Measurements from ENCODE around the gene GHRHR.

The GHRHR gene

GRCh38 chr7:30996256-30996655, 32.5 kb downstream of the GHRHR start:
- Histone ChIP-seq H2AK5ac (ENCODE audit: low read length) (no peak overlapping the region), H4K8ac (ENCODE audit: low read depth, low read length) (no peak overlapping the region), H3K36me3 (ENCODE audit: control insufficient read depth, insufficient read depth, low read length) (no peaks in the 10 kb centered on the region), H3K79me2 (ENCODE audit: control insufficient read depth, insufficient read depth, low read length) (no peaks in the 10 kb centered on the region), H3K4me1 (ENCODE audit: control insufficient read depth, low read depth, low read length) (peaks cover 3% of the 10 kb centered on the region), H3K79me1 (ENCODE audit: low read length) (no peaks in the 10 kb centered on the region), H2BK15ac (replicated peaks; ENCODE audit: low read depth) (no peak overlapping the region), H3K27me3 (ENCODE audit: insufficient read depth, low read length, poor library complexity) (no peaks in the 10 kb centered on the region), H2BK5ac (ENCODE audit: low read length) (no peak overlapping the region), H4K5ac (ENCODE audit: low read length) (no peak overlapping the region), H3K4me3 (ENCODE audit: low read length) (no peak overlapping the region), H3K4me2 (ENCODE audit: low read length) (no peak overlapping the region), H3K4ac (ENCODE audit: low read depth, low read length) (no peak overlapping the region), H2BK120ac (ENCODE audit: low read depth, low read length) (no peak overlapping the region), H3K9ac (ENCODE audit: low read length) (no peak overlapping the region), H3K27ac (ENCODE audit: low read depth, low read length) (no peak overlapping the region), H3K23ac (ENCODE audit: low read length) (no peak overlapping the region), H3K18ac (ENCODE audit: low read length) (no peak overlapping the region), H3K56ac (ENCODE audit: low read length) (no peak overlapping the region)
- peak; percentile 37 for DNase-seq
- no CpG with 5 or more reads among the region's 6 CpGs for WGBS (ENCODE audit: extremely low coverage, insufficient coverage, low lambda C conversion rate)

GRCh38 chr7:30996883-30997282, 33.1 kb downstream of the GHRHR start:
- no peak overlapping the region for H2BK120ac ChIP-seq (ENCODE audit: low read depth, low read length)
- no peak overlapping the region for H4K8ac ChIP-seq (ENCODE audit: low read depth, low read length)
- no peak overlapping the region for H3K4me3 ChIP-seq (ENCODE audit: low read length)
- WGBS (ENCODE audit: extremely low coverage, insufficient coverage, low lambda C conversion rate): no CpG with 5 or more reads among the region's 5 CpGs
- H3K56ac ChIP-seq (ENCODE audit: low read length): no peak overlapping the region
- no peak overlapping the region for H3K4ac ChIP-seq (ENCODE audit: low read depth, low read length)
- no peak overlapping the region for H3K27ac ChIP-seq (ENCODE audit: low read depth, low read length)
- H3K18ac ChIP-seq (ENCODE audit: low read length): no peak overlapping the region
- peaks cover 3% of the 10 kb centered on the region for H3K4me1 ChIP-seq (ENCODE audit: control insufficient read depth, low read depth, low read length)
- no peak overlapping the region for H2BK5ac ChIP-seq (ENCODE audit: low read length)
- peak; percentile 54 for DNase-seq
- H2AK5ac ChIP-seq (ENCODE audit: low read length): no peak overlapping the region
- H3K23ac ChIP-seq (ENCODE audit: low read length): no peak overlapping the region
- H3K27me3 ChIP-seq (ENCODE audit: insufficient read depth, low read length, poor library complexity): no peaks in the 10 kb centered on the region
- no peaks in the 10 kb centered on the region for H3K79me2 ChIP-seq (ENCODE audit: control insufficient read depth, insufficient read depth, low read length)
- H3K79me1 ChIP-seq (ENCODE audit: low read length): no peaks in the 10 kb centered on the region
- no peak overlapping the region for H3K4me2 ChIP-seq (ENCODE audit: low read length)
- H3K9ac ChIP-seq (ENCODE audit: low read length): no peak overlapping the region
- no peaks in the 10 kb centered on the region for H3K36me3 ChIP-seq (ENCODE audit: control insufficient read depth, insufficient read depth, low read length)
- H4K5ac ChIP-seq (ENCODE audit: low read length): no peak overlapping the region
- no peak overlapping the region for H2BK15ac ChIP-seq (replicated peaks; ENCODE audit: low read depth)

- Histone ChIP-seq H3K18ac (ENCODE audit: low read length) (no peak overlapping the region), H2BK15ac (replicated peaks; ENCODE audit: low read depth) (no peak overlapping the region), H3K9ac (ENCODE audit: low read length) (no peak overlapping the region), H3K56ac (ENCODE audit: low read length) (no peak overlapping the region), H2AK5ac (ENCODE audit: low read length) (no peak overlapping the region), H3K27me3 (ENCODE audit: insufficient read depth, low read length, poor library complexity) (no peaks in the 10 kb centered on the region), H3K4ac (ENCODE audit: low read depth, low read length) (no peak overlapping the region), H3K27ac (ENCODE audit: low read depth, low read length) (no peak overlapping the region), H3K79me2 (ENCODE audit: control insufficient read depth, insufficient read depth, low read length) (no peaks in the 10 kb centered on the region), H3K23ac (ENCODE audit: low read length) (no peak overlapping the region), H4K5ac (ENCODE audit: low read length) (no peak overlapping the region), H3K79me1 (ENCODE audit: low read length) (no peaks in the 10 kb centered on the region), H3K4me3 (ENCODE audit: low read length) (no peak overlapping the region), H2BK120ac (ENCODE audit: low read depth, low read length) (no peak overlapping the region), H4K8ac (ENCODE audit: low read depth, low read length) (no peak overlapping the region), H3K36me3 (ENCODE audit: control insufficient read depth, insufficient read depth, low read length) (no peaks in the 10 kb centered on the region), H3K4me1 (ENCODE audit: control insufficient read depth, low read depth, low read length) (peaks cover 3% of the 10 kb centered on the region), H3K4me2 (ENCODE audit: low read length) (no peak overlapping the region), H2BK5ac (ENCODE audit: low read length) (no peak overlapping the region)
- DNase-seq: no peak
- WGBS (ENCODE audit: extremely low coverage, insufficient coverage, low lambda C conversion rate): no CpG with 5 or more reads among the region's 7 CpGs
These were observed 33.6 kb downstream of the GHRHR start for GRCh38 chr7:30997316-30997715.

GRCh38 chr7:30998180-30998579, 34.4 kb downstream of the GHRHR start:
- H3K9ac ChIP-seq (ENCODE audit: low read length): no peak overlapping the region
- H2BK15ac ChIP-seq (replicated peaks; ENCODE audit: low read depth): no peak overlapping the region
- no peak overlapping the region for H3K18ac ChIP-seq (ENCODE audit: low read length)
- H2BK5ac ChIP-seq (ENCODE audit: low read length): no peak overlapping the region
- no CpG with 5 or more reads among the region's 10 CpGs for WGBS (ENCODE audit: extremely low coverage, insufficient coverage, low lambda C conversion rate)
- H2AK5ac ChIP-seq (ENCODE audit: low read length): no peak overlapping the region
- H3K4me3 ChIP-seq (ENCODE audit: low read length): no peak overlapping the region
- DNase-seq: no peak
- H3K79me2 ChIP-seq (ENCODE audit: control insufficient read depth, insufficient read depth, low read length): no peaks in the 10 kb centered on the region
- no peak overlapping the region for H3K27ac ChIP-seq (ENCODE audit: low read depth, low read length)
- H4K5ac ChIP-seq (ENCODE audit: low read length): no peak overlapping the region
- peaks cover 3% of the 10 kb centered on the region for H3K4me1 ChIP-seq (ENCODE audit: control insufficient read depth, low read depth, low read length)
- no peak overlapping the region for H3K23ac ChIP-seq (ENCODE audit: low read length)
- H3K79me1 ChIP-seq (ENCODE audit: low read length): no peaks in the 10 kb centered on the region
- no peaks in the 10 kb centered on the region for H3K36me3 ChIP-seq (ENCODE audit: control insufficient read depth, insufficient read depth, low read length)
- no peak overlapping the region for H4K8ac ChIP-seq (ENCODE audit: low read depth, low read length)
- no peaks in the 10 kb centered on the region for H3K27me3 ChIP-seq (ENCODE audit: insufficient read depth, low read length, poor library complexity)
- no peak overlapping the region for H2BK120ac ChIP-seq (ENCODE audit: low read depth, low read length)
- no peak overlapping the region for H3K4me2 ChIP-seq (ENCODE audit: low read length)
- no peak overlapping the region for H3K4ac ChIP-seq (ENCODE audit: low read depth, low read length)
- no peak overlapping the region for H3K56ac ChIP-seq (ENCODE audit: low read length)

- no CpG with 5 or more reads among the region's 9 CpGs for WGBS (ENCODE audit: extremely low coverage, insufficient coverage, low lambda C conversion rate)
- Histone ChIP-seq H3K4ac (ENCODE audit: low read depth, low read length) (no peak overlapping the region), H3K18ac (ENCODE audit: low read length) (no peak overlapping the region)
These were observed 36.5 kb downstream of the GHRHR start for GRCh38 chr7:31000161-31000693.

GRCh38 chr7:31000779-31001178, 37.0 kb downstream of the GHRHR start:
- H2BK120ac ChIP-seq (ENCODE audit: low read depth, low read length): no peak overlapping the region
- no CpG with 5 or more reads among the region's 5 CpGs for WGBS (ENCODE audit: extremely low coverage, insufficient coverage, low lambda C conversion rate)
- no peaks in the 10 kb centered on the region for H3K27me3 ChIP-seq (ENCODE audit: insufficient read depth, low read length, poor library complexity)
- no peaks in the 10 kb centered on the region for H3K36me3 ChIP-seq (ENCODE audit: control insufficient read depth, insufficient read depth, low read length)
- DNase-seq: no peak
- H3K4ac ChIP-seq (ENCODE audit: low read depth, low read length): no peak overlapping the region
- H3K27ac ChIP-seq (ENCODE audit: low read depth, low read length): no peak overlapping the region
- no peak overlapping the region for H4K8ac ChIP-seq (ENCODE audit: low read depth, low read length)
- H3K4me1 ChIP-seq (ENCODE audit: control insufficient read depth, low read depth, low read length): peaks cover 3% of the 10 kb centered on the region
- peak overlapping the region; percentile 29 for H3K56ac ChIP-seq (ENCODE audit: low read length)
- H3K18ac ChIP-seq (ENCODE audit: low read length): no peak overlapping the region
- H3K4me2 ChIP-seq (ENCODE audit: low read length): no peak overlapping the region
- H3K79me2 ChIP-seq (ENCODE audit: control insufficient read depth, insufficient read depth, low read length): no peaks in the 10 kb centered on the region
- no peak overlapping the region for H3K9ac ChIP-seq (ENCODE audit: low read length)
- no peaks in the 10 kb centered on the region for H3K79me1 ChIP-seq (ENCODE audit: low read length)
- H2BK15ac ChIP-seq (replicated peaks; ENCODE audit: low read depth): no peak overlapping the region
- H2AK5ac ChIP-seq (ENCODE audit: low read length): no peak overlapping the region
- H3K23ac ChIP-seq (ENCODE audit: low read length): no peak overlapping the region
- no peak overlapping the region for H3K4me3 ChIP-seq (ENCODE audit: low read length)
- no peak overlapping the region for H4K5ac ChIP-seq (ENCODE audit: low read length)
- no peak overlapping the region for H2BK5ac ChIP-seq (ENCODE audit: low read length)

More at GRCh38 chr7:31000161-31000693, 36.5 kb downstream of the GHRHR start:
- H2AK5ac ChIP-seq (ENCODE audit: low read length): no peak overlapping the region
- H3K9ac ChIP-seq (ENCODE audit: low read length): no peak overlapping the region
- H3K79me2 ChIP-seq (ENCODE audit: control insufficient read depth, insufficient read depth, low read length): no peaks in the 10 kb centered on the region
- H4K8ac ChIP-seq (ENCODE audit: low read depth, low read length): no peak overlapping the region
- no peaks in the 10 kb centered on the region for H3K27me3 ChIP-seq (ENCODE audit: insufficient read depth, low read length, poor library complexity)
- no peak overlapping the region for H2BK5ac ChIP-seq (ENCODE audit: low read length)
- H3K56ac ChIP-seq (ENCODE audit: low read length): no peak overlapping the region
- no peak overlapping the region for H3K23ac ChIP-seq (ENCODE audit: low read length)
- no peak overlapping the region for H3K4me3 ChIP-seq (ENCODE audit: low read length)
- H2BK120ac ChIP-seq (ENCODE audit: low read depth, low read length): no peak overlapping the region
- H3K4me2 ChIP-seq (ENCODE audit: low read length): no peak overlapping the region
- H2BK15ac ChIP-seq (replicated peaks; ENCODE audit: low read depth): no peak overlapping the region
- H3K27ac ChIP-seq (ENCODE audit: low read depth, low read length): no peak overlapping the region
- H3K4me1 ChIP-seq (ENCODE audit: control insufficient read depth, low read depth, low read length): peaks cover 3% of the 10 kb centered on the region
- H3K79me1 ChIP-seq (ENCODE audit: low read length): no peaks in the 10 kb centered on the region
- no peak overlapping the region for H4K5ac ChIP-seq (ENCODE audit: low read length)
- peak; percentile 45 for DNase-seq
- no peaks in the 10 kb centered on the region for H3K36me3 ChIP-seq (ENCODE audit: control insufficient read depth, insufficient read depth, low read length)

Measured in mesendoderm (in vitro differentiated cells).